WTC11 (cell line): Measurements from ENCODE around the gene STAMBP. TPM values are rescaled to one million over a fixed set of nuclear protein-coding genes. Genes with fewer than 3 reads are reported as not detected.

Experiments used
- ATAC-seq: fragments of 200-7000 bp; cut with Tn5 transposase; 2 replicates; pipeline ENCODE4 v1.10.0; 2021; ENCODE audit warnings: mild to moderate bottlenecking, moderate library complexity
- CTCF ChIA-PET: fragments of 300-600 bp; sonication (Branson Sonifier 250); formaldehyde crosslinking; loops from one replicate; lab custom pipeline; 2021; ENCODE audit warnings: antibody characterized with exemption; lab: Charles Lee
- POLR2A ChIA-PET: fragments of 350-600 bp; sonication (Branson Sonifier 250); formaldehyde crosslinking; loops from one replicate; lab custom pipeline; 2021; ENCODE audit warnings: antibody characterized with exemption; lab: Charles Lee
- DNase-seq: peaks from one replicate; pipeline ENCODE4 v3.0.0; 2021; ENCODE audit warnings: low spot score
- H3K27ac Mint-ChIP-seq: 2 replicates; pipeline ENCODE4 v1.8.0; 2021; ENCODE audit warnings: mixed read lengths
- H3K27me3 Mint-ChIP-seq: 2 replicates; pipeline ENCODE4 v1.8.0; 2021; ENCODE audit warnings: low read depth, mild to moderate bottlenecking, moderate library complexity, mixed read lengths
- H3K36me3 Mint-ChIP-seq: 2 replicates; pipeline ENCODE4 v1.8.0; 2021; ENCODE audit warnings: mixed read lengths
- H3K4me1 Mint-ChIP-seq: 2 replicates; pipeline ENCODE4 v1.8.0; 2022; ENCODE audit warnings: mixed read lengths
- H3K4me3 Mint-ChIP-seq: 2 replicates; pipeline ENCODE4 v1.8.0; 2021; ENCODE audit warnings: mild to moderate bottlenecking, moderate library complexity, mixed read lengths
- H3K9me3 Mint-ChIP-seq: 2 replicates; pipeline ENCODE4 v1.8.0; 2021; ENCODE audit warnings: mixed read lengths
- ATF1 ChIP-seq: sonication (generic); formaldehyde crosslinking; IDR thresholded peaks from 2 replicates; pipeline ENCODE4 v1.8.1; 2023; ENCODE audit warnings: mild to moderate bottlenecking, moderate library complexity, missing genetic modification reagents
- CDX4 ChIP-seq: fragments of 250-450 bp; sonication (Bioruptor Pico); IDR thresholded peaks from 2 replicates; pipeline ENCODE4 v1.9.0; 2021; ENCODE audit warnings: moderate library complexity, mild to moderate bottlenecking, inconsistent platforms, borderline replicate concordance
- CREM ChIP-seq: sonication (generic); formaldehyde crosslinking; IDR thresholded peaks from 2 replicates; pipeline ENCODE4 v1.8.1; 2022; ENCODE audit warnings: mild to moderate bottlenecking, missing genetic modification reagents, moderate library complexity
- ELF4 ChIP-seq: sonication (generic); formaldehyde crosslinking; IDR thresholded peaks from 2 replicates; pipeline ENCODE4 v1.8.1; 2022; ENCODE audit warnings: low read depth, mild to moderate bottlenecking, moderate library complexity, missing genetic modification reagents
- FOXP4 ChIP-seq: sonication (generic); formaldehyde crosslinking; IDR thresholded peaks from 2 replicates; pipeline ENCODE4 v1.8.0; 2022; ENCODE audit warnings: mild to moderate bottlenecking, missing genetic modification reagents
- HMGXB4 ChIP-seq: sonication (generic); formaldehyde crosslinking; IDR thresholded peaks from 2 replicates; pipeline ENCODE4 v1.8.1; 2023; ENCODE audit warnings: mild to moderate bottlenecking, moderate library complexity, missing genetic modification reagents
- IRF1 ChIP-seq: sonication (generic); formaldehyde crosslinking; IDR thresholded peaks from 2 replicates; pipeline ENCODE4 v1.8.0; 2023; ENCODE audit warnings: missing genetic modification reagents
- NFYB ChIP-seq: sonication (generic); formaldehyde crosslinking; conservative IDR thresholded peaks from 2 replicates; pipeline ENCODE4 v1.8.0; 2022; ENCODE audit warnings: low read depth, missing genetic modification reagents
- NR3C1 ChIP-seq: sonication (generic); formaldehyde crosslinking; conservative IDR thresholded peaks from 2 replicates; pipeline ENCODE4 v1.8.1; 2023; ENCODE audit warnings: low read depth, mild to moderate bottlenecking, missing genetic modification reagents
- PREB ChIP-seq: sonication (generic); formaldehyde crosslinking; IDR thresholded peaks from 2 replicates; pipeline ENCODE4 v1.8.1; 2022; ENCODE audit warnings: mild to moderate bottlenecking, missing genetic modification reagents, moderate library complexity, borderline replicate concordance
- ZNF232 ChIP-seq: sonication (generic); formaldehyde crosslinking; IDR thresholded peaks from 2 replicates; pipeline ENCODE4 v1.8.0; 2022; ENCODE audit warnings: mild to moderate bottlenecking, missing genetic modification reagents
- ZNF416 ChIP-seq: fragments of 250-450 bp; sonication (Bioruptor Pico); IDR thresholded peaks from 2 replicates; pipeline ENCODE4 v1.9.0; 2021; ENCODE audit warnings: mild to moderate bottlenecking, inconsistent platforms
- ZNF512 ChIP-seq: sonication (generic); formaldehyde crosslinking; IDR thresholded peaks from 2 replicates; pipeline ENCODE4 v1.8.1; 2022; ENCODE audit warnings: missing genetic modification reagents, borderline replicate concordance
- ZSCAN18 ChIP-seq: fragments of 250-450 bp; sonication (Bioruptor Pico); IDR thresholded peaks from 2 replicates; pipeline ENCODE4 v2.1.2; 2022; ENCODE audit warnings: mild to moderate bottlenecking, moderate library complexity
- total RNA-seq: library from RNA; stranded (reverse); gene quantifications from 3 replicates; pipeline ENCODE4 v1.2.3, GENCODE V29; 2021

The STAMBP gene
- total RNA-seq, 1 experiment from 2014 or later = 40.9 TPM

- TF ChIP-seq ATF1 = no peak
These were observed 80.2 kb downstream of the STAMBP start (continued) for GRCh38 chr2:73908689-73909652.

GRCh38 chr2:73910873-73911547 lies 82.2 kb downstream of the STAMBP start:
- H3K4me3 Mint-ChIP-seq = no peak overlapping the region
- TF ChIP-seq HMGXB4 (CRISPR knock-in tag) (no peak), NR3C1 (CRISPR knock-in tag) (no peak), CDX4 (CRISPR knock-in tag) (no peak), ELF4 (CRISPR knock-in tag) (no peak), ZSCAN18 (CRISPR knock-in tag) (no peak)
- H3K36me3 Mint-ChIP-seq = no peaks in the 10 kb centered on the region
- ChIA-PET POLR2A (interaction anchor here (0.7 kb wide), 1 partner anchor 84 kb away, joined by 4 read pairs; no protein-coding TSS in a partner anchor), CTCF (interaction anchor here (0.7 to 1.8 kb wide), 3 partner anchors 10 to 239 kb away, joined by 4 to 7 read pairs (median 4); no protein-coding TSS in a partner anchor)
- DNase-seq = no peak
- no peak for ATAC-seq
- H3K9me3 Mint-ChIP-seq = no peaks in the 10 kb centered on the region
- H3K4me1 Mint-ChIP-seq = peaks cover 4% of the 10 kb centered on the region
- no peak overlapping the region for H3K27ac Mint-ChIP-seq
- peaks cover 7% of the 10 kb centered on the region for H3K27me3 Mint-ChIP-seq

- DNase-seq (no peak), ATAC-seq (no peak)
- TF ChIP-seq ELF4 (CRISPR knock-in tag) = no peak
- TF ChIP-seq ZSCAN18 (CRISPR knock-in tag) = no peak
- no peak for TF ChIP-seq IRF1
- no peak for TF ChIP-seq FOXP4
- TF ChIP-seq ZNF512 = no peak
- no peak for TF ChIP-seq PREB (CRISPR knock-in tag)
- TF ChIP-seq ZNF232 (CRISPR knock-in tag) = no peak
- no peak for TF ChIP-seq NFYB
- no peak for TF ChIP-seq CREM (CRISPR knock-in tag)
- TF ChIP-seq ZNF416 (CRISPR knock-in tag) = no peak
- Mint-ChIP-seq H3K9me3 (no peaks in the 10 kb centered on the region), H3K36me3 (no peaks in the 10 kb centered on the region), H3K27me3 (peaks cover 13% of the 10 kb centered on the region), H3K4me3 (no peak overlapping the region), H3K27ac (no peak overlapping the region), H3K4me1 (peaks cover 4% of the 10 kb centered on the region)
- CTCF ChIA-PET = interaction anchor here (1.1 to 1.8 kb wide), 2 partner anchors 9 to 88 kb away, joined by 4 to 7 read pairs; no protein-coding TSS in a partner anchor
- POLR2A ChIA-PET = no interaction called here
These were observed 82.9 kb downstream of the STAMBP start for GRCh38 chr2:73911548-73912208.
